NCI-H1105 treated with DMSO at 0.1 percent for 48 hours (cell line): Measurements from ENCODE around the gene ANK3.
A peak's percentile ranks its signal among the peaks of the same experiment; 100 is the strongest.

Experiments
- DNase-seq: peaks from one replicate; lab custom pipeline; 2025; lab: John Stamatoyannopoulos, UW

ANK3 gene

DNA sequence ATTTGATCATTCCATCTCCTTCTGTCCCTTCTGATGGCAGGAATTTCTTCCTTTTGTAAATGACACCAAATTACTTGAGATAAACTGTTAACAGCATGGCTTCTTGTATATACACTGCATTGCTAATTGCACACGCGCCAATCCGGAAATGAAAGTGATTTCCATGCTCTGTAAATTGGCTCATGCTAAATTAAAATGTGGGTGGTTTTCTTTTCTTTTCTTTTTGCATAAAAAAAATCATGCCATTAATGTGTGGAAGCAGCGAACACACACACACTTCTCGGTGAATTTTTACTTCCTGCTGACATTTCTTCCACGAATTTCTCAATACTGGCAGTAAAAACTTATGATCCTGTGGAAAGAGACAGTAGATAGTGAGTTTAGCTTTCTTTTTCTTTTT is 360.2 kb downstream of the ANK3 start:
- DNase-seq = no peak

DNA sequence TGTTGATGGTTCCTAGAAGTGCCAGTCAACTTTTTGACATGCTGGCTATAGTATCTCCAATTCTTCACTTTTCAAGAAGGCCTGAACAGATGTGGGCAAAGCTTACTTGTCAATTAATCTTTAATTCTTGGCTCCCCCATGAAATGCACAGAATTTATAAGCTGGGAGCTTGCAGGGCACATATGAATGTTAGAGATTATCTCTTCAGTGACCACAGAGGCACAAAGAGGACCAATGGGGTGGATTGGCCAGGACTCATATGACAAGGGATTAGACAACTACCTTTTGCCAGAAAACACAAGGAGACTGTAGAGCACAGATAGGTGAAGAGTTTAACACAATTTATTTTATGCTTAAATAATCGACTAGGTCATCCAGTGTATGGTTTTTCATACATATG is 361.6 kb downstream of the ANK3 start:
- no peak for DNase-seq

- DNase-seq = no peak
Measured at GRCh38 chr10:60025279-60025678, 364.4 kb downstream of the ANK3 start.

- DNase-seq = no peak
Measured at GRCh38 chr10:60024506-60024905, 365.2 kb downstream of the ANK3 start.

GRCh38 chr10:60023155-60023877 is 366.4 kb downstream of the ANK3 start:
- no peak for DNase-seq

DNA sequence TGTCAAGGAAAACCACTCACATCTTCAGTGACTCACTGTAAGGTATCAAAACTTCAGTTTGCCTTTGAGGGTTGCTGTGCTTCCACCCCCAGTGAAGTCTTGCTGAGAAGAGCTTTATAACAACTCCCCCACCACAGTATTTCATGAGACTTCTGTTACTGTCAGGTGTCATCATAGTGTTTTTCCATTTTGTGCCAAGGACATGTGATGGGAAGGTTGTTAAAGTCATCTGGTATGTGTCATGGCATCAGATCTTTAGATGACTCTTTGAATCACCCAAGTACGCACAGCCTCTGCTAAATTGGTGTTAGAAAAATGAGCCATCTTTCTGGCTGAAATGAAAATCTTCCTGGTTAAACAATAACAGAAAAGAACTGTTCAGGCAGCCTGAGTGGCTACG is 368.3 kb downstream of the ANK3 start:
- DNase-seq = no peak

- no peak for DNase-seq
Measured at GRCh38 chr10:60016794-60017193, 372.9 kb downstream of the ANK3 start.

- no peak for DNase-seq
Measured at GRCh38 chr10:60009710-60010383, 379.8 kb downstream of the ANK3 start.

DNA sequence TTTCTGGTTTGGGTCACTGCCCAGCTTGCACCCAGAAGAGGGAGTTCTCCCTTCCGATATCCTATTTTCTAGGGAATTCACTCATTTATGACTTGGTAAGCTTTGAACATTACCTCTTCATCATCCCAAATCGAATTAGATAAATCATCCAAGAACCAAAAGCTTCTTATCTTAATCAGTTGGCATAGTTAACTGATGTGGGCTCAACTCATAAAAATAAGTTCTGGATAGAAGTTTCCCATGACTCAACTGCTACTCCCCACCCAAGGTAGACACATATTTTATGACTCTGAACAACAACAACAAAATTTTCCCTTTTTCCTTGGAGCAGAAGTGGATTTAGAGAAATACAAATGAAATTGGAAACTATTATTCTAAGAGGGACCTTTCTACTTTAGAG is 380.4 kb downstream of the ANK3 start:
- no peak for DNase-seq

- no peak for DNase-seq
Measured at GRCh38 chr10:60008816-60009215, 380.9 kb downstream of the ANK3 start.

DNA sequence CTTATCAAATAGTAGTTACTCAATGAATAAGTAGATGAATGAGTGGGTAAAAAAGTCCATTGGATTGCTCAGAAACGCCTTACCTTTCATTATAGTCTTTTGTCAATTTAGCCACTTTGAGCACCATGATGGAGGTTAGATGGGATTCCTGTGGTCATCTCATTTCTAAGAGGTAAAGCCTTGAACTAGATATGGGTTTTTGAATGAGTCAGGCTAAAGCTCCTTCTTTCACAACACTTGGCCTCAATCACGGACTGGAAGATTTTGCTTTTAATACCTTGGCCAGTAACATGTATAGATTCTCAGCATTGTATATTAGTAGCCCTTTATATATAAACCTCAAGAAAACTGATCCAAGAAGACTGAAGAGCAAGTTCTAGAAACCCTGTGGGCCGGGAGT is 383.6 kb downstream of the ANK3 start:
- no peak for DNase-seq

DNA sequence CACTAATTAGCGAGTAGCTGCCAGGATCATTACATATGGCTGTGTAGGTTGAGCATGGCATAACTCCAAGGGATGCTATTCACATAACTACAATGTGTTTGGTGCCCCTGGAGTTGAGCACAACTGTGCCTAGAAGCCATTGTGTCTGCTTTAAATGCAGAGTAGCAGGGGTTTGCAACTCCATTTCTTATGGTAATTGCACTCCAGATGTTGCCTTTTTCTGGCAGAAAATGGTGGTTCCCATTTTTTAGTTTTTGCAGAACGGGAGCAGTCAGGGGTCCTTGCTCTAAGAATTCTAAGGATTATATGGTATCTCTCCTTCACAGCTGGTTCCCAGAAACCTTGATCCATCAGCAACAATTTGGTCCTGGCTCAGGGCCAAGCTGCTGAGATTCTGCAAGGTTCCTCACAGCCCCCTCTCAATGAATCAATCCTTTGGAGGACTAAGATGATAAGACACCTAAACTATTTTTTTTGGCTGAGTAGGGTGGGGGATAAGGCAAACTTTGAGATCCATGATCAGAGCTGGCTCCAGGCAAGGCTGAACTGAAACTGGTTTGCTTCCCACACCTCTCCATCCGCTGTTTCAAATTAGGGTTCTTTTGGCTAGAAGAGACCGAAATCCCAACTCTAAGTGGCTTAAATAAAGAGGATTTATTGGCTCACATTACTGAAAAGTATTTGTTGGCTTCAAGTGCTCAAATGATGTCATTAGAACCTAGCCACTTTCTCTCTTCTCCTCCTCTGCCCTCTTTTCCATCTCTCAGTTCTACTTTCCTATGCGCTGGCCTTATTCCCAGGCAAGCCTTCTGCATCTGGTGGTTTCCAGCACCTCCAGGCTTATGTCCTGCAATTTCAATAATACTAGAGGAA is 385.8 kb downstream of the ANK3 start:
- peak; percentile 27 for DNase-seq

DNA sequence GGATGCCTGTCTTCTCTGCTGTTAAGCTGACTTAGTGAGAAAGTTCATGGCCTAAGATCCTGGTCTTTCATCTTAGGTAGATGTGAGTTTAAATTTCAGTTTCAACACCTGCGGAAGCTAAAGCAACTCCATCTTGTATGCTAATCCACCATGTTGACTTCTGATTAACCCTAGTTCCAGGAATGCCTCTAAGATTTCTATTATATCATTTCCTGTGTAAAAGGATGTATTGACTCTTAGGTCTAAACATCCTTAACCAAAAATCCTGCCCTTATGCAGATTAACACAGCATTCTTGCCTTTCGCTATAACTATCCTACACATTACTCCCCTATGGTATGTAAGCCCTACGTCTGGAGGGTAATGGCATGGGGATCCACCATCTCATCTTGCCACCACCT is 388.9 kb downstream of the ANK3 start:
- DNase-seq = no peak

DNA sequence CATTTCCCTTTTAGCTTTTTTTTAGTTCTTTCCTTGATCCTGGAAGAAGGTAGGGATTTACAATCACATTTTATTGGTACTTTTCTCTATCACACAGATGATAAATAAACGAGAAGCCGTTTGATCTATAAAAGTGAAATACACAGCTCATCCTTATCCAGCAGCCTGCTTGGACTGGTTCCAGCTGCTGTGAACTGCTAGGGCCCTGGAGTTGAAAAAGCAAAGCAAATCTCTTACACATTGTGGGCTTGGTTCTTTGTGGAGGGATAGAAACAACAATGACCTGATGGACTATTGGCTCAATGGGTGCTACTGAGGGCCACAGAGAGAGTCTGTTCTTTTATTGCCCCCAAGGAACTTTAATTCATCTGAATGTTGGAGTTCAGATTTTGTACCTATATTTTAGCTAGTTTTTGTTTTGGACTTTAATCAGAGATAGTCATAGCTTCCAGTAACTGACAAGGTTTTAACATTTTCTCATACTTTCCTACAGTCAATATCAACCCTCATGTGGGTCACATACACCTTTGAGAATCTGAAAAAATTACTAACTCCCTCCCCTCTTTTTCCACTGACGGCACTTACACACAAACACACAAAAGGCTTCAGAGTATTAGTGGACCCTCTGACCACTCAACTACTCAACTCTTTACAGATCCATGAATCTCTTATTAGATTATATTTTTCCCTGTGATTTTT is 391.7 kb downstream of the ANK3 start:
- no peak for DNase-seq

GRCh38 chr10:59995862-59996261 is 393.8 kb downstream of the ANK3 start:
- no peak for DNase-seq

GRCh38 chr10:59993931-59994330 is 395.7 kb downstream of the ANK3 start:
- DNase-seq = no peak

DNA sequence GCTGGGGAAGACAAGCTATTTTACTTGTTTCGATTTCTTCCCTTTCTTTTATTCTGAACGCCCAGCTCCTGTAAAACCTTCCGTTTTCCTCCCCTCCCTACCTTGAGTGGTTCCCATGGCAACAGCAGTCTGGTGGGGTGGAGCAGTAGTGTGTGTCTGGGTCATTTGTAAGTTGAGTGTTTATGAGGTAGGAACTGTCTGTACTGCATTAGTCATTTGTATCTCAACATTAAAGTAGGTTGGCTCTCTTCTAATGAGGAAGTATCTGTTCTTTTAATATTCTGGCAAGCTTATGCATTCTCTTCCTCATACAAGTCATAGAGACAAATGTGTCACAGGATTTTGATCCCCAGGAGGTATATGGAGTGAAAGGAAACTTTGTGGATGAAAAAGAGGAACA is 398.0 kb downstream of the ANK3 start:
- peak; percentile 78 for DNase-seq

DNA sequence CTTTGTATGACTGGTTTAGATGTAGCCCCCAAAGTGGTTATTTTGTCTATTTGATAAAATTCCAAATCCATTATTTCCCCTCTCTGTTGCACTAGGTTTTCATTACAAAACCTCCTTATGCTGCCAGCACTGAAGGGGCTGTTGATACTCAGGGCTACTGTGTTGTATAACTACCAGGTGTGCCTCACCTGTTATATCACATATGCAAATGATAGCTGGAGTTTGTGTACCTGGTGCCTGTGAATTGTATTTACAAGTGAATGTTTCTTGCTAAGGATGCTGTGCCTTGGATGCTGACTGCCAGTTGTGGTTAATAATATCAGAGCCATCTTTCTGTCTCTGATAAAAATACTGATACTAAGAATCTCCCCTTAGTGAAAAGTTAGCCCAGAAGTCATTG is 398.6 kb downstream of the ANK3 start:
- DNase-seq = peak; percentile 77

- DNase-seq = no peak
Measured at GRCh38 chr10:59985639-59986038, 404.0 kb downstream of the ANK3 start.

DNA sequence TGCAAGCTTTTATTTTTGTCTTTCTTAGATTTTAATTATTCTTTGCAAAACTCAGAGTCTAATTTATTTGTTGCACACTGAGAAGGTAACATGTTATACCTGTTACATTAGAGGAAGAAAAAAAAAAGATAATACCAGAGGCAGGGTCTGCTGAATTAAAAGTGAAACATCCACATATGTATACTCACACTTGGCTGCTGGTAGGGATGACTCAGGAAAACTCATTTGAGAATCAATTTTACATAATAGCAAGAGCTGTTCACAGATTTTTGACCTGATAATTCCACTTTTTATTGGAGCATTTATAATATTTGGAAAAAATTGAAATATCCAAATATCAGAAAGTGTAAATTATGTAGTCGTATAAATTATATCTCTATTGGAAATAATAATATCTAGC is 405.3 kb downstream of the ANK3 start:
- DNase-seq = no peak

GRCh38 chr10:59980356-59980755 is 409.3 kb downstream of the ANK3 start:
- DNase-seq = no peak

- no peak for DNase-seq
Measured at GRCh38 chr10:59977486-59977885, 412.2 kb downstream of the ANK3 start.
